Heart left ventricle (tissue), 13 donors: ENCODE data around the gene PRPSAP2.

Experiments used
- POLR2A ChIP-seq, 2 donors: fragments of 450-650 bp; IDR thresholded peaks; one replicate each; pipeline ENCODE4 v1.6.1; 2017; ENCODE audit warnings: antibody characterized with exemption in 2 of 2, mild to moderate bottlenecking in 2 of 2, moderate library complexity in 2 of 2
- TF ChIP-seq, protein P1 (sequence below), 12 donors: fragments of 200-600 bp; sonication (generic) in 4 of 12; IDR thresholded peaks; one replicate each; pipeline versions ENCODE4 v1.5.0 to v1.8.0; 2018 to 2022; ENCODE audit warnings: antibody characterized with exemption in 12 of 12, mild to moderate bottlenecking in 5 of 12
- donor health status: ischemic (EF 13 %, LVEDD 7.1; RV severe dilation, severe dysfunction).
- donor health status: DM: no; HTN: yes; CAD: no.
- donor health status: DM: no; HTN: no; CAD: no.
- donor health status: ischemic (EF 25% LVEDD 6.9; RV normal size, moderate dysfunction).
- donor health status: ischemic (EF 25% LVEDD 5.7; RV mildly dilated, moderate dysfunction).
- donor health status: ischemic (EF 35%, LVEDD 5.7; RV mildly dilated, moderate dysfunction).
- donor health status: nonischemic (EF 11% LVEDD 7.7; RV severe dilation, severe dysfunction).
- donor health status: DM: yes; HTN: yes; CAD: no.
- donor health status: PGD.
- donor health status: ischemic (EF 29% LVEDD 5.4; RV normal size, mild dysfunction).
- donor health status: nonischemic (EF 23%, LVEDD 6.1; RV moderate dilation, normal function).

DNA sequence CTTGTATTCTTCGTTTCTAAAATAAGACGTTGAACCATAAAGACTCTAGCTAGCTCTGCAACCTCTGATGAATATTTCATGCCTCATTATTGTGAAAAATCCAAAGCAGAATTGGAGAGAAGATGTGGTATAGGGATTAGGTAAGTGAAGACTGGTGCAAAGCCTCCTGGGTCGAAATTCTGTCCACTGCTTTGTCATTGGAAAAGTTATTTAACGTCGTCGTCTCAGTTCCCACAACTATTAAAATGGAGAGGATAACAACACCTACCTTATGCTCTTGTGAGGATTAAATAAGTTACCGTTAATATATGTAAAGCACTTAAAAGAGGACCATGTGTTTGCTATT lies 1.4 kb upstream of the PRPSAP2 start:
- TF ChIP-seq, protein P1, sequence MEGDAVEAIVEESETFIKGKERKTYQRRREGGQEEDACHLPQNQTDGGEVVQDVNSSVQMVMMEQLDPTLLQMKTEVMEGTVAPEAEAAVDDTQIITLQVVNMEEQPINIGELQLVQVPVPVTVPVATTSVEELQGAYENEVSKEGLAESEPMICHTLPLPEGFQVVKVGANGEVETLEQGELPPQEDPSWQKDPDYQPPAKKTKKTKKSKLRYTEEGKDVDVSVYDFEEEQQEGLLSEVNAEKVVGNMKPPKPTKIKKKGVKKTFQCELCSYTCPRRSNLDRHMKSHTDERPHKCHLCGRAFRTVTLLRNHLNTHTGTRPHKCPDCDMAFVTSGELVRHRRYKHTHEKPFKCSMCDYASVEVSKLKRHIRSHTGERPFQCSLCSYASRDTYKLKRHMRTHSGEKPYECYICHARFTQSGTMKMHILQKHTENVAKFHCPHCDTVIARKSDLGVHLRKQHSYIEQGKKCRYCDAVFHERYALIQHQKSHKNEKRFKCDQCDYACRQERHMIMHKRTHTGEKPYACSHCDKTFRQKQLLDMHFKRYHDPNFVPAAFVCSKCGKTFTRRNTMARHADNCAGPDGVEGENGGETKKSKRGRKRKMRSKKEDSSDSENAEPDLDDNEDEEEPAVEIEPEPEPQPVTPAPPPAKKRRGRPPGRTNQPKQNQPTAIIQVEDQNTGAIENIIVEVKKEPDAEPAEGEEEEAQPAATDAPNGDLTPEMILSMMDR (IDR thresholded peaks at IDR 0.05): no peak
- TF ChIP-seq POLR2A (IDR thresholded peaks at IDR 0.05): no peak
